Right atrium auricular region (tissue), 2 donors: ENCODE measurements around the gene SERINC1. TPM values are rescaled to one million over a fixed set of nuclear protein-coding genes. Genes with fewer than 3 reads are reported as not detected.
"Not testable (repeated sequence)": the region's sequence is repeated elsewhere in the genome, so short reads cannot be mapped to it uniquely, and the experiment has no call there.

ENCODE experiments used
- DNase-seq: peaks from one replicate; pipeline ENCODE4 v3.0.0-alpha.2; 2019; ENCODE audit warnings: low spot score
- H3K27ac ChIP-seq, 2 donors: fragments of 200-600 bp; sonication (generic); 1 replicate in 1 of 2; 2 replicates in 1 of 2; pipeline ENCODE4 v1.5.1; 2016 to 2019
- H3K27me3 ChIP-seq, 2 donors: fragments of 200-600 bp; sonication (generic); one replicate each; pipeline versions ENCODE4 v1.5.1 to v1.6.0; 2017 to 2019
- H3K36me3 ChIP-seq: fragments of 200-600 bp; sonication (generic); one replicate; pipeline ENCODE4 v1.5.1; 2016
- H3K4me1 ChIP-seq, 2 donors: fragments of 200-600 bp; sonication (generic); one replicate each; pipeline versions ENCODE4 v1.5.1 to v1.6.0; 2017 to 2019
- H3K4me3 ChIP-seq, 2 donors: fragments of 200-600 bp; sonication (generic); 1 replicate in 1 of 2; 2 replicates in 1 of 2; pipeline ENCODE4 v1.5.1; 2017 to 2019; ENCODE audit warnings: mild to moderate bottlenecking in 1 of 2, moderate library complexity in 1 of 2
- H3K9me3 ChIP-seq, 2 donors: fragments of 200-600 bp; sonication (generic); one replicate each; pipeline ENCODE4 v1.5.1; 2019
- CTCF ChIP-seq, 2 donors: fragments of 200-600 bp; sonication (generic); IDR thresholded peaks; one replicate each; pipeline ENCODE4 v1.5.1; 2019; ENCODE audit warnings: antibody characterized with exemption in 2 of 2
- total RNA-seq, 2 donors: library from RNA; depleted of rRNA; stranded (reverse); fragments of >200 nt; gene quantifications; one replicate each; pipeline ENCODE4 v1.1.0, GENCODE V29; 2016

Gene SERINC1
- total RNA-seq, 2 donors from 2014 or later: 163 to 223 TPM

GRCh38 chr6:122461885-122462284 is 9.7 kb downstream of the SERINC1 start:
- Histone ChIP-seq H3K9me3 (no peaks in the 10 kb centered on the region), H3K4me3 (no peak overlapping the region), H3K36me3 (peaks cover 23% of the 10 kb centered on the region), H3K4me1 (peaks cover 0 to 81% of the 10 kb centered on the region in 2 donors), H3K27me3 (no peaks in the 10 kb centered on the region), H3K27ac (no peak overlapping the region)
- no peak for TF ChIP-seq CTCF (IDR thresholded peaks at IDR 0.05)
- DNase-seq: no peak

- not testable (repeated sequence) for DNase-seq, H3K9me3 ChIP-seq, H3K27ac ChIP-seq, H3K27me3 ChIP-seq, H3K4me3 ChIP-seq
- peaks cover 0 to 65% of the 10 kb centered on the region in 2 donors for H3K4me1 ChIP-seq
- H3K36me3 ChIP-seq: peaks cover 28% of the 10 kb centered on the region
Observed at GRCh38 chr6:122459865-122460416, 11.7 kb downstream of the SERINC1 start.

GRCh38 chr6:122459240-122459639 is 12.4 kb downstream of the SERINC1 start:
- peaks cover 0 to 59% of the 10 kb centered on the region in 2 donors for H3K4me1 ChIP-seq
- H3K36me3 ChIP-seq: peaks cover 35% of the 10 kb centered on the region
- H3K27ac ChIP-seq: no peak overlapping the region

GRCh38 chr6:122458087-122458486 is 13.5 kb downstream of the SERINC1 start:
- TF ChIP-seq CTCF (IDR thresholded peaks at IDR 0.05): no peak
- Histone ChIP-seq H3K36me3 (peaks cover 47% of the 10 kb centered on the region), H3K4me3 (no peak overlapping the region), H3K27ac (no peak overlapping the region), H3K27me3 (no peaks in the 10 kb centered on the region), H3K4me1 (peaks cover 0 to 48% of the 10 kb centered on the region in 2 donors), H3K9me3 (no peaks in the 10 kb centered on the region)
- DNase-seq: no peak

More at GRCh38 chr6:122459240-122459639, 12.4 kb downstream of the SERINC1 start:
- no peak overlapping the region for H3K4me3 ChIP-seq
- H3K27me3 ChIP-seq: no peaks in the 10 kb centered on the region
- no peak for DNase-seq
- H3K9me3 ChIP-seq: no peaks in the 10 kb centered on the region
- no peak for TF ChIP-seq CTCF (IDR thresholded peaks at IDR 0.05)

GRCh38 chr6:122455116-122455515 is 16.5 kb downstream of the SERINC1 start:
- not testable (repeated sequence) for H3K27ac ChIP-seq, H3K9me3 ChIP-seq, DNase-seq, H3K4me3 ChIP-seq, H3K27me3 ChIP-seq
- Histone ChIP-seq H3K36me3 (peaks cover 77% of the 10 kb centered on the region), H3K4me1 (peaks cover 0 to 31% of the 10 kb centered on the region in 2 donors)

GRCh38 chr6:122454673-122455072 is 16.9 kb downstream of the SERINC1 start:
- H3K36me3 ChIP-seq: peaks cover 81% of the 10 kb centered on the region

More at GRCh38 chr6:122454673-122455072, 16.9 kb downstream of the SERINC1 start:
- H3K9me3 ChIP-seq: no peaks in the 10 kb centered on the region
- H3K4me1 ChIP-seq: peaks cover 0 to 26% of the 10 kb centered on the region in 2 donors
- no peak overlapping the region for H3K4me3 ChIP-seq
- DNase-seq: no peak
- H3K27ac ChIP-seq: no peak overlapping the region
- H3K27me3 ChIP-seq: no peaks in the 10 kb centered on the region
- TF ChIP-seq CTCF (IDR thresholded peaks at IDR 0.05): no peak
